NCI-H2107 (cell line): ENCODE measurements around the gene MYO16.
"Not testable (repeated sequence)": the region's sequence is repeated elsewhere in the genome, so short reads cannot be mapped to it uniquely, and the experiment has no call there.

Source experiments
- DNase-seq: peaks from one replicate; lab custom pipeline; 2025; lab: John Stamatoyannopoulos, UW

Gene MYO16

DNA sequence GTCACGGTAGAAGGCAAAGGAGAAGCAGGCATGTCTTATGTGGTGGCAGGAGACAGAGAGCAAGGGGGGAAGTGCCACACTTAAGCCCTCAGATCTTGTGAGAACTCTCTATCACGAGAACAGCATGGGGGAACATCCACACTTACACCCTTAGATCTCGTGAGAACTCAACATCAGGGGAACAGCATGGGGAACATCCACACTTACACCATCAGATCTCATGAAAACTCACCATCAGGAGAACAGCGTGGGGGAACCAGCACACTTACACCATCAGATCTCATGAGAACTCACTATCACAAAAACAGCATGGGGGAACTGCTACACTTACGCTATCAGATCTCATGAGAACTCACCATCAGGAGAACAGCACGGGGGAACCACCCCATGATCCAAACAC, 445.0 kb downstream of the MYO16 start:
- no peak for DNase-seq

DNA sequence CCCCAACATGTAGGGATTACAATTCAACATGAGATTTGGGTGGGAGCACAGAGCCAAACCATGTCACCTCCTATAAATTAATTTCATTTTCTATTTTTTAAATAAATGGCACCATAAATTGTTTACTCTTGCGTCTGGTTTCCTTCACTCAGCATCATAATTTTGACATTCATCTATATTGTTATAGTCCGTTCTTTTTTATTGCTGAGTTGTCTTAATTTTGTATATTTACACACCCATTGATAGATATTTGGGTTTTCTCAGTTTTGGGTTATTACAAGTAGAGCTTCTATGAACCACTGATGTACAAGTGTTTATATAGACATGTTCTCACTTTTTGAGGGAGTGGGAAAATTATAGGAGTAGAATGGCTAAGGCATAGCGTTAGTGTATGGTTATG, 445.4 kb downstream of the MYO16 start:
- no peak for DNase-seq

DNA sequence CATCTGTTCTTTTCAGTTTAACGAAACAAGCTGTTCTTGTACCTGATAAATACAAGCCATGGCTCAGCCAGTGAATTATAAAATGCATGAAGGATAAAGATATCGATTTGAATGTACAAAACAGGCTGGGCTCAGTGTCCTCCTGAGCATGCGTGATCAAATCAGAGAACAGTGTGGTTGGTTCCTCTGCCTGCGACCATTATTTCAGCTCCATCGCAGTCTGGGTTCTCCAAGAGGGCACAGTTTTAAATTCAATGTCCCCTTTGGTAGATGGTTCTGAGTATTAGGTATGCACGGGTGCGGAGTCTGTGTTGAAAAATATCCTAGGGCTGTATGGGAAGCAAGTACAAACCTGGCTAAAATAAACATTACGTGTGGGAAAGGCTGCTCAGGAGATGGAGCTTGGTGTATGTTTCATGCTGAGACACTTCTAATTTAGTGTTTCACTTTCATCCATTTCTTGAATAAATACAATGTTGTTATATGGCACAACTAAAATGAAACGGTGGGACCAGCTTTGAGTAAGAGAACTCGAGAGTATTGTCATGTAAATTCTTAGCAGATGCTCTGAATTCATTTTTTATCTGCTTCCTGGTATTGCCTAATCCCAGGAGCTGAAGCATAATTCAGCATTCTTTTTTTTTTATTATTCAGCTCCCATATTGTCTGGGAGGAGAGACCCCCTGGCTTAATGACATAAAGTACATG, 458.7 kb downstream of the MYO16 start:
- DNase-seq: no peak

DNA sequence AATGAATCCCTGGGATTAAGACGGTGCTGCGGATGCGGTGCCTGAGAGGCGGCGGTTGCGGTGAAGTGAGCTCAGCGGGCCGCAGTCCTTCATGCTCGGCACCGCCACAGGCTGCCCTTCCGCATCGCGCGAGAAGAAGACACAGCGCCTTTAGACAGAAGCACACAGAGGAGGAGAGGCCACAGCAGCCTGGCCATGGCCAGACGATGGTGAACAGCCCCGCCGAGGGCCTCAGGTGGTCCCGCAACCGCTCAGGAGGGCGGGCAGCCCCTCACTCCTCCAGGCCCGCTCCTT, 459.2 kb downstream of the MYO16 start:
- DNase-seq: no peak

GRCh38 chr13:109090796-109091195, 461.4 kb downstream of the MYO16 start:
- DNase-seq: no peak

DNA sequence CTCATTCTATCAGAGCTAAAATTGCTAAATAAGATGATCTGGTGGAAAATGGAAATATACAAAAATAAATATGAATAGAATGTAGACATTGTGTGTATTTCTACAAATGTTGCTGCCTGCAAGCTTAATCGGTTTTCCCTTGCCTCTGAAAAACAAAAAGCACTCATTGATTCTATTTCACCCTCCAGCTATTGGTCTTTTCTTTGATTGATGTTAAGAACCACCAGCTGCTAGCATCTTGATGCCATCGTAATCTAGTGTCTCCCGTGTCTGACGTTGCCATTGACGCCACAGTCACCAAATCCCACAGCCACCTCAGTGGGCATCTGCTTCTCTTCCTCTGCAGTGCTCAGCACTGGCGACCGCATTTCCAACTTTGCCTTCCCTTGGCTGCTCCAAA, 461.8 kb downstream of the MYO16 start:
- no peak for DNase-seq

DNA sequence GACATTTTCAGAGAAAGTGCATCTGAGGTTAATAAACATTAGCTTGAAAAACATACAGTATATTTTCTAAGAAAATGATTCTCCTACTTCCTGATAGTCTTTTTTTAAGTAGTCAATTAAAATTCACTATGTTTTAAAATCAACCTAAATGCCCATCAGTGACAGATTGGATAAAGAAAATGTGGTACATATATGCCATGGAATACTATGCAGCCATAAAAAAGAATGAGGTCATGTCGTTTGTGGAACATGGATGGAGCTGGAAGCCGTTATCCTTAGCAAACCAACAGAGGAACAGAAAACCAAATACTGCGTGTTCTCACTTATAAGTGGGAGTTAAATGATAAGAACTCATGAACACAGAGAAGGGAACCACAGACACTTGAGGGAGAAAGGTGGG, 462.8 kb downstream of the MYO16 start:
- not testable (repeated sequence) for DNase-seq

DNA sequence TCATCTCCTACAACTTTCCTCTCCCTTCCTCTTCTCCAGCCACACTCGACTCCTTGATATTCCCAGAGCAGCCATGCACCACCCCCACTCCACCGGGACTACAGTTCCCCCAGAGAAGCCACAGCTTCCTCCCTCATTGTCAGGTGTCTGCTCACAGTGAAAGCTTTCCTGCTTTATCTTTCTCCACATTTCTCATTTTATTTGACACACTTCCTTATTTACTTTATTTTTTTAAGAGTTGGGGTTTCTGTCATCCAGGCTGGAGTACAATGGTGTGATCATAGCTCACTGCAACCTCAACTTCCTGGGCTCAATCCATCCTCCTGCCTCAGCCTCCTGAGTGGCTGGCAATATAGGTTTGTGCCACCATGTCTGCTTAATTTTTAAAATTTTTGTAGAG, 464.6 kb downstream of the MYO16 start:
- DNase-seq: no peak

GRCh38 chr13:109095126-109095525, 465.7 kb downstream of the MYO16 start:
- no peak for DNase-seq

DNA sequence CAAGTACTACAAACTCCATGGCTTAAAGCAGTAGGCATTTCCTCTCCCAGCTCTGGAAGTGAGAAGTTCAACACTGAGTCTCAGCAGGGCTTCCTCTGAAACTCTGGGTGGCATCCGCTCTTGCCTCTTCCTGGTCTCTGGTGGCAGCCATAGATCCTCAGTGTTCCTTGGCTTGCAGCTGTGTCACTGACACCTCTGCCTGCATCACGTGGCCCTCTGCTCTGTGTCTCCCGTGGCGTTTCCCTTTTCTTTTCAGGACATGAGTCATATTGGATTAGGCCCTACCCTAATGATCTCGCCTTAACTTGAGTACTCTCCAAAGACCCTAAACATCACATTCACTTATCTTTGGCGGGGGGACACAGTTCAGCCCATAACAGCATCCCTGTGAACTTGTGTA, 466.7 kb downstream of the MYO16 start:
- no peak for DNase-seq

- DNase-seq: no peak
Observed at GRCh38 chr13:109100705-109101304, 471.4 kb downstream of the MYO16 start.

GRCh38 chr13:109101550-109102144, 472.2 kb downstream of the MYO16 start:
- DNase-seq: no peak

- no peak for DNase-seq
Observed at GRCh38 chr13:109105899-109106298, 476.5 kb downstream of the MYO16 start.

DNA sequence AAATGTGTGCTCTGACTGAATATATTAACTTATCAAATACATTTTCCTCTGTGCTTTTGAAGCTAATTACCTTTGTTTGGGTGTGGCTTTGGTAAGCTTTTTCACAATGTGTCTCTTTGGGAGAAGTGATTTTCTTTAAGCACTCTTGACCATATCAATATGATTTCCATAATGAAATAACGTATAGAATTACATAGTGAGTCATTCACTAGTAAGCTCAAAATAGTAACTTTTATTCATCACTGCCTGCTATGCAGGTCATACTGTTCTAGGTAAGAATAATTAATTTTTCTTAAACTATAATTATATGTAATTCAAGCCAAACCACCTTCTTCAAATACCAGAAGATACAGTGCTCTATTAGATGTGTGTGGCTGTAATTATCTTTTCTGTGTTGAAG, 480.7 kb downstream of the MYO16 start:
- no peak for DNase-seq

DNA sequence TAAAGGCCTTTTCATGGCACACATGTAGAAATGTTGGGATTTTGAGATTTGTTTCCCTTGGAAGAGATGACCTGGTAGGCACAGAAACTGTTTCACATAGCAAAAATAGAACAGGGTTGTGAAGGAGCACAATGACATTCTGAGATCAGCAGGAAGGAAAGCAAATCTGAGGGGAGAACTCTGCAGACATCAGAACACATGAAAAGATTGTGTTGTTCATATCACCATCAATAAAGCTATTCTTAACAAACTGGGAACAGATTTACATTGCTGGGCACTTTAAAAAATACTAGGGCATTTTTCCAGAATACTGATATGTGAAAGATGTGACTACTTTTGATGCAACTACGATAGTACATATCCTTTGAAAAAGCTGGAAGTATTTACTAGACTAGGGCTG, 481.7 kb downstream of the MYO16 start:
- no peak for DNase-seq

- no peak for DNase-seq
Observed at GRCh38 chr13:109113427-109113826, 484.0 kb downstream of the MYO16 start.

- no peak for DNase-seq
Observed at GRCh38 chr13:109114162-109114561, 484.8 kb downstream of the MYO16 start.

DNA sequence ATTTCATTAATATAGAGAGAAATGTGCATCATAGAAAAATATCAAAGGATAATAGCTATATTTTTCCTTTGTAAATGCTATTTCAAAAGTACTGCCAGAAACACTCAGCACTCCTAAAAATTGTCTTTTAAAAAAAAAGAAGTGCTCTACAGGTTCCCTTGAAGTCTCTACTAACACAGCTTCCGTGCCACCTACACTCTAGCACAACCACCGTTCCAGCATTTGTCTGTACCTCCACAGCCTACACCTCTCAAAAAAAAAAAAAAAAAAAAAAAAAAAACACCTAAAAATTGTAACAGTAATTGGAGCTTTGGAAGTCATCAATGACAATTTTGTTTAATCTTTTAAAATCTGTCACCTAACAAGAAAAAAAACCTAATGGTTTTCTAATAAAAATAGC, 485.6 kb downstream of the MYO16 start:
- DNase-seq: no peak

DNA sequence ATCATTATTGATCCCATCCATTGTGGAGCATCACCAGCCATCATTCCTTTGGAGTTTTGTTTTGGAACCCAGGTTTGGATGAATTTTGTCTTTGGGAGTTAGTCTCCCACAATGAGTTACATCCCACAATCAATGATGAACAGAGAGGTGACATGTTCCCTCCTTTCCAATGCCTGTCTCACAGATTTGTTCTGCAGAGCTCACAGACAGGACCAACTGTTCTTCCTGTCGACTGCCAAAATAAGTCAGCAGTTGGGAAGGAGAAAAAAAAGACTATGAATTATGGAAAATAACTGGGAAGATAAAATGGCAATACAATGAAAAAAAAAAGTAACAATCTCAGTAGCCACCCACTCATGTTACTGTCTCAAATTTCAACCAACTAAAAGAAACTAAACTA, 489.1 kb downstream of the MYO16 start:
- DNase-seq: no peak

- no peak for DNase-seq
Observed at GRCh38 chr13:109119896-109120295, 490.5 kb downstream of the MYO16 start.

DNA sequence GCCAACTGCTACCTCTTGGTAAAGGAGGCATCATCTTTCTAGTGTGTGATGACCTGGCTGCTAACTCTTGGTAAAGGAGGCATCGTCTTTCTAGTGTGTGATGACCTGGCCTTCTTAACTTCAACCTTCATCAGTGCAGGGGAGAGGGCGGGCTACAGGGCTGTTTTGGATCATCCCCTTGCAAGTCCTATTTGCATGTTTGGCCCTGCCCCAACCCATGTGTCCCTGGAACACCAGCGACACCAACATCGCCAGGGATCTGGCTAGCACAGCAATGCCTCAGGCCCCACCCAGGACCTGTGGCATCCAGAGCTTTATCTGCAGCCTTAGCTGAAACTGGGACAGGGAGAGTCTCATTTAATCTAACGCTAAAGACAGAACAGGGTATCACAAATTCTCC, 492.4 kb downstream of the MYO16 start:
- no peak for DNase-seq

DNA sequence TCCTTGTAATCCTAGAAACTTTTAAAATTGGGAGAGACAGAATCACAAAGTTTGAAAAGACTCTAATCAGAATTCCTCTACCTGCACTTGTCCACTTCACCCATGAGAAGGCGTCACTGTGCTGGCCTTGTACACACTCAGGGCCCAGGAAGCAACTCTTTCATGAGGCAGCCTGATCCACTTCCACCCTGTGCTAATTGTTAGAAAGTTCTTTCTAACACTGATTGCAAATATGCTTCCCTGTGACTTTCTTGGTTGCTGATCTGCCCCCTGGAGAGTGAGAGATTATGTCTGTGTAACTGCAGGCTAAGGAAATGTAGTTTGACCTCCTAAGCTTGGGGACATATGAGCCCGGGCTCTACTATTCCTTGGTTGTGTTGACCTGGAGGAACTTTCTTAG, 494.6 kb downstream of the MYO16 start:
- DNase-seq: no peak

DNA sequence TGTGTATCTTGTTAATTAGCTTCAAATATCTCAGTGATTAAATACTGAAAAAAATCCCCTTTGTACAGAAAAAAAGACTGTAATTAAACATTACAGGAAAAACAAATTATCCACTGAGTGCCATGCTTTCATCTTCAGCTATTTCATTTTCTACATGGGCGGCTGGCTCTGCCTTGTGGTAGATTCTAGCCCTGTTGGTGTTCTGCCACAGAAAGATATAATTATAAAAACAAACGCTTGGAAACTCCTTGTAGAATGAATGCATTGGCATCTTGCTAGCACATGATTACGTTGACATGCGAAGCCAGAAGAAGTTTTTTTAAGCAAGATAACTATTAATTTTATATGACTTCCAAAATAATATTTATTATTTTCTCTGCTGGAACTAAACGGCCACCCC, 496.8 kb downstream of the MYO16 start:
- DNase-seq: no peak
